ENCODE data around the gene TRAPPC8. TPM values are rescaled to one million over a fixed set of nuclear protein-coding genes. Genes with fewer than 3 reads are reported as not detected.

TRAPPC8 gene
- total RNA-seq, 1 experiment from 2014 or later: 19.8 TPM

- Mint-ChIP-seq H3K36me3 (ENCODE audit: insufficient read depth, unreplicated experiment) (no peaks in the 10 kb centered on the region), H3K4me3 (ENCODE audit: unreplicated experiment) (no peak overlapping the region), H3K9me3 (ENCODE audit: unreplicated experiment) (no peaks in the 10 kb centered on the region), H3K27ac (ENCODE audit: unreplicated experiment) (no peak overlapping the region), H3K4me1 (ENCODE audit: low read depth, unreplicated experiment) (no peaks in the 10 kb centered on the region), H3K27me3 (ENCODE audit: insufficient read depth, unreplicated experiment) (no peaks in the 10 kb centered on the region)
- Histone ChIP-seq H3K4me3 (ENCODE audit: low read depth, low read length) (no peak overlapping the region), H3K4me1 (no peaks in the 10 kb centered on the region), H3K36me3 (ENCODE audit: control insufficient read depth, insufficient read depth, low read length) (no peaks in the 10 kb centered on the region), H3K9me3 (no peaks in the 10 kb centered on the region), H3K27me3 (replicated peaks; ENCODE audit: control insufficient read depth, insufficient read depth, low read length) (no peaks in the 10 kb centered on the region)
- TF ChIP-seq CTCF (IDR thresholded peaks at IDR 0.05; ENCODE audit: insufficient read depth in 1 of 2, low read depth in 1 of 2, low read length in 1 of 2, severe bottlenecking in 1 of 2, unreplicated experiment in 1 of 2): no peak
- intact Hi-C loops (cut with micrococcal nuclease; ENCODE audit: unreplicated experiment): no loop called here
- BruUV-seq (replicated peaks): no TSS peak
- no peak for DNase-seq
- CTCF ChIA-PET: no interaction called here
- POLR2A ChIA-PET: no interaction called here
Measured at GRCh38 chr18:31983020-31983419, 40.1 kb upstream of the TRAPPC8 start.

GRCh38 chr18:31980863-31981262 is 37.9 kb upstream of the TRAPPC8 start:
- intact Hi-C loops (cut with micrococcal nuclease; ENCODE audit: unreplicated experiment): no loop called here
- Histone ChIP-seq H3K4me1 (no peaks in the 10 kb centered on the region), H3K9me3 (no peaks in the 10 kb centered on the region), H3K36me3 (ENCODE audit: control insufficient read depth, insufficient read depth, low read length) (no peaks in the 10 kb centered on the region), H3K27me3 (replicated peaks; ENCODE audit: control insufficient read depth, insufficient read depth, low read length) (no peaks in the 10 kb centered on the region), H3K4me3 (ENCODE audit: low read depth, low read length) (no peak overlapping the region)
- CTCF ChIA-PET: no interaction called here
- Mint-ChIP-seq H3K27ac (ENCODE audit: unreplicated experiment) (no peak overlapping the region), H3K4me3 (ENCODE audit: unreplicated experiment) (no peak overlapping the region), H3K4me1 (ENCODE audit: low read depth, unreplicated experiment) (no peaks in the 10 kb centered on the region), H3K9me3 (ENCODE audit: unreplicated experiment) (no peaks in the 10 kb centered on the region), H3K27me3 (ENCODE audit: insufficient read depth, unreplicated experiment) (no peaks in the 10 kb centered on the region), H3K36me3 (ENCODE audit: insufficient read depth, unreplicated experiment) (no peaks in the 10 kb centered on the region)
- no peak for DNase-seq
- POLR2A ChIA-PET: no interaction called here
- TF ChIP-seq CTCF (IDR thresholded peaks at IDR 0.05; ENCODE audit: insufficient read depth in 1 of 2, low read depth in 1 of 2, low read length in 1 of 2, severe bottlenecking in 1 of 2, unreplicated experiment in 1 of 2): no peak
- BruUV-seq (replicated peaks): no TSS peak

- ChIA-PET CTCF (no interaction called here), POLR2A (no interaction called here)
- Mint-ChIP-seq H3K9me3 (ENCODE audit: unreplicated experiment) (peaks cover 2% of the 10 kb centered on the region), H3K4me3 (ENCODE audit: unreplicated experiment) (no peak overlapping the region), H3K4me1 (ENCODE audit: low read depth, unreplicated experiment) (no peaks in the 10 kb centered on the region), H3K27me3 (ENCODE audit: insufficient read depth, unreplicated experiment) (no peaks in the 10 kb centered on the region), H3K27ac (ENCODE audit: unreplicated experiment) (no peak overlapping the region), H3K36me3 (ENCODE audit: insufficient read depth, unreplicated experiment) (no peaks in the 10 kb centered on the region)
- no peaks in the 10 kb centered on the region for H3K4me1 ChIP-seq
- no TSS peak for BruUV-seq (replicated peaks)
- intact Hi-C loops (cut with micrococcal nuclease; ENCODE audit: unreplicated experiment): loop anchor here (10.0 kb wide), 1 partner anchor 425 kb away; no protein-coding TSS in a partner anchor
- DNase-seq: no peak
- H3K4me3 ChIP-seq (ENCODE audit: low read depth, low read length): no peak overlapping the region
- TF ChIP-seq CTCF (IDR thresholded peaks at IDR 0.05; ENCODE audit: insufficient read depth in 1 of 2, low read depth in 1 of 2, low read length in 1 of 2, severe bottlenecking in 1 of 2, unreplicated experiment in 1 of 2): no peak
- H3K36me3 ChIP-seq (ENCODE audit: control insufficient read depth, insufficient read depth, low read length): no peaks in the 10 kb centered on the region
- H3K9me3 ChIP-seq: no peaks in the 10 kb centered on the region
- no peaks in the 10 kb centered on the region for H3K27me3 ChIP-seq (replicated peaks; ENCODE audit: control insufficient read depth, insufficient read depth, low read length)
Measured at GRCh38 chr18:31979714-31980113, 36.8 kb upstream of the TRAPPC8 start.
